CD14-positive monocyte (primary cell): ENCODE measurements around the gene CLEC2B. TPM values are rescaled to one million over a fixed set of nuclear protein-coding genes. Genes with fewer than 3 reads are reported as not detected.

Experiments used
- DNase-seq, 3 donors: peaks; one replicate each; pipeline ENCODE4 v3.0.0-alpha.2; 2011 to 2022
- H2AFZ ChIP-seq: 2 replicates; pipeline ENCODE4 v1.6.0; 2012; ENCODE audit warnings: mild to moderate bottlenecking, low read depth, low read length, inconsistent platforms; ENCODE audit not compliant: insufficient read depth, poor library complexity, severe bottlenecking
- H3K27ac ChIP-seq, 2 donors: 1 replicate in 1 of 2; 2 replicates in 1 of 2; pipeline ENCODE4 v1.5.1; 2012 to 2013; ENCODE audit warnings: low read length in 2 of 2, control low read depth in 1 of 2, inconsistent platforms in 1 of 2, low read depth in 1 of 2, mild to moderate bottlenecking in 1 of 2
- H3K27me3 ChIP-seq, 2 donors: one replicate each; pipeline versions ENCODE4 v1.6.0 to v1.6.1; 2011 to 2013; ENCODE audit warnings: low read length in 2 of 2; ENCODE audit not compliant: control insufficient read depth in 2 of 2, insufficient read depth in 2 of 2
- H3K36me3 ChIP-seq, 2 donors: replicated peaks in 1 of 2; 1 replicate in 1 of 2; 2 replicates in 1 of 2; pipeline versions ENCODE4 v1.5.1 to v1.6.1; 2012 to 2013; ENCODE audit warnings: low read length in 2 of 2, control low read depth in 1 of 2, inconsistent platforms in 1 of 2, mild to moderate bottlenecking in 1 of 2; ENCODE audit not compliant: insufficient read depth in 2 of 2, control insufficient read depth in 1 of 2
- H3K4me1 ChIP-seq, 2 donors: 1 replicate in 1 of 2; 2 replicates in 1 of 2; pipeline versions ENCODE4 v1.5.1 to v1.6.1; 2012 to 2013; ENCODE audit warnings: low read length in 2 of 2, control low read depth in 1 of 2, inconsistent platforms in 1 of 2, mild to moderate bottlenecking in 1 of 2, moderate library complexity in 1 of 2; ENCODE audit not compliant: insufficient read depth in 2 of 2, control insufficient read depth in 1 of 2
- H3K4me2 ChIP-seq: replicated peaks from 2 replicates; pipeline ENCODE3; 2012; ENCODE audit warnings: low read length, moderate library complexity, mild to moderate bottlenecking; ENCODE audit not compliant: poor library complexity, severe bottlenecking; ENCODE audit errors: extremely low read depth
- H3K4me3 ChIP-seq, 3 experiments: fragments of 200-600 bp in 1 of 3; sonication (generic) in 1 of 3; replicated peaks in 1 of 3; 1 replicate in 2 of 3; 2 replicates in 1 of 3; pipeline ENCODE4 v1.5.1; 2011 to 2013; ENCODE audit warnings: low read length in 3 of 3, mild to moderate bottlenecking in 3 of 3, control low read depth in 2 of 3, low read depth in 2 of 3, inconsistent platforms in 1 of 3, moderate library complexity in 1 of 3
- H3K79me2 ChIP-seq: 2 replicates; pipeline ENCODE4 v1.6.0; 2012; ENCODE audit warnings: mild to moderate bottlenecking, control low read depth, inconsistent platforms, low read length, moderate library complexity; ENCODE audit not compliant: insufficient read depth
- H3K9ac ChIP-seq: 2 replicates; pipeline ENCODE4 v1.6.0; 2017; ENCODE audit warnings: low read length, mild to moderate bottlenecking; ENCODE audit not compliant: insufficient read depth, poor library complexity, severe bottlenecking
- H3K9me3 ChIP-seq, 2 donors: replicated peaks in 1 of 2; 1 replicate in 1 of 2; 2 replicates in 1 of 2; pipeline versions ENCODE4 v1.5.1 to v1.6.1; 2012 to 2013; ENCODE audit warnings: low read length in 2 of 2, control low read depth in 1 of 2; ENCODE audit not compliant: control insufficient read depth in 1 of 2, insufficient read depth in 1 of 2
- H4K20me1 ChIP-seq: 2 replicates; pipeline ENCODE4 v1.6.0; 2012; ENCODE audit warnings: mild to moderate bottlenecking, low read length, control low read depth, moderate library complexity; ENCODE audit not compliant: insufficient read depth
- H3K27ac Mint-ChIP-seq, 7 donors: one replicate each; pipeline ENCODE4 v1.8.0; 2020; ENCODE audit warnings: mild to moderate bottlenecking in 7 of 7, mixed read lengths in 7 of 7, moderate library complexity in 6 of 7, inconsistent platforms in 2 of 7
- H3K27me3 Mint-ChIP-seq, 3 donors: one replicate each; pipeline ENCODE4 v1.8.0; 2021 to 2022; ENCODE audit warnings: low read depth in 3 of 3, mild to moderate bottlenecking in 3 of 3, mixed read lengths in 3 of 3, moderate library complexity in 3 of 3, inconsistent platforms in 1 of 3
- H3K36me3 Mint-ChIP-seq, 2 donors: one replicate each; pipeline ENCODE4 v1.8.0; 2020; ENCODE audit warnings: mixed read lengths in 2 of 2, inconsistent platforms in 1 of 2, mild to moderate bottlenecking in 1 of 2
- H3K4me1 Mint-ChIP-seq: one replicate; pipeline ENCODE4 v1.8.0; 2020; ENCODE audit warnings: mild to moderate bottlenecking, mixed read lengths
- H3K4me3 Mint-ChIP-seq, 2 donors: one replicate each; pipeline ENCODE4 v1.8.0; 2020; ENCODE audit warnings: mild to moderate bottlenecking in 2 of 2, mixed read lengths in 2 of 2, moderate library complexity in 1 of 2
- H3K9me3 Mint-ChIP-seq, 7 donors: one replicate each; pipeline ENCODE4 v1.8.0; 2020 to 2022; ENCODE audit warnings: mixed read lengths in 7 of 7, mild to moderate bottlenecking in 6 of 7, moderate library complexity in 6 of 7, inconsistent platforms in 2 of 7
- CTCF ChIP-seq: fragments of 200-600 bp; IDR thresholded peaks from one replicate; pipeline ENCODE4 v1.8.0; 2022; ENCODE audit warnings: antibody characterized with exemption, mild to moderate bottlenecking
- WGBS: methylation state at CpG from one replicate; pipeline ENCODE4 v1.1.5; 2013; ENCODE audit warnings: missing lambda C conversion rate; ENCODE audit not compliant: insufficient coverage; 5-methylcytosine and 5-hydroxymethylcytosine counted together
- intact Hi-C, 2 donors: fragments of 100-400 bp; cut with micrococcal nuclease; formaldehyde crosslinking; loops; one replicate each; pipeline versions ENCODE4 v1.15.0 to v1.15.1; 2023
- polyA plus RNA-seq, 3 donors: library from polyadenylated mRNA; depleted of rRNA in 1 of 3; unstranded in 2 of 3; stranded (reverse) in 1 of 3; fragments of 300-500 nt in 2 of 3; fragments of >200 nt in 1 of 3; fragmentation: Illumina TruSeq in 2 of 3; gene quantifications; 1 replicate in 2 of 3; 2 replicates in 1 of 3; pipeline ENCODE4 v1.2.3, GENCODE V29; 2012 to 2021

The CLEC2B gene
- polyA plus RNA-seq, 3 donors = 52.1 to 80.3 (median 59.4) TPM

- peak overlapping the region in 1 of 3 experiments; percentile 60 for H3K4me3 ChIP-seq
- H3K36me3 Mint-ChIP-seq = no peaks in the 10 kb centered on the region
- WGBS = no CpG with 5 or more reads among the region's 2 CpGs
- no peaks in the 10 kb centered on the region for H3K9me3 Mint-ChIP-seq
- no peaks in the 10 kb centered on the region for H3K27me3 ChIP-seq
- no peak overlapping the region for H2AFZ ChIP-seq
- no peak overlapping the region for H3K9ac ChIP-seq
- peaks cover 42% of the 10 kb centered on the region for H3K4me1 Mint-ChIP-seq
- H3K27ac Mint-ChIP-seq = peak overlapping the region; percentile 70 to 92 (median 87)
- H3K27ac ChIP-seq = peak overlapping the region in 1 of 2 donors; percentile 64
- H3K27me3 Mint-ChIP-seq = peaks cover 0 to 3% (median 0%) of the 10 kb centered on the region in 3 donors
- peak; percentile 60 to 87 (median 82) for DNase-seq
- TF ChIP-seq CTCF = no peak
- peak overlapping the region; percentile 65 for H3K4me2 ChIP-seq
- H3K36me3 ChIP-seq = no peaks in the 10 kb centered on the region
- no peaks in the 10 kb centered on the region for H3K79me2 ChIP-seq
- no peaks in the 10 kb centered on the region for H4K20me1 ChIP-seq
- H3K4me1 ChIP-seq = peaks cover 32 to 43% of the 10 kb centered on the region in 2 donors
- no peaks in the 10 kb centered on the region for H3K9me3 ChIP-seq
- intact Hi-C loops = loop anchor here (5.0 to 10.0 kb wide), 3 partner anchors 58 to 334 kb away; no protein-coding TSS in a partner anchor
- peak overlapping the region in 1 of 2 donors; percentile 80 for H3K4me3 Mint-ChIP-seq
These were observed 58.5 kb downstream of the CLEC2B start for GRCh38 chr12:9810671-9811070.

GRCh38 chr12:9809866-9810265 is 59.3 kb downstream of the CLEC2B start:
- no peaks in the 10 kb centered on the region for H3K9me3 ChIP-seq
- H3K9ac ChIP-seq = no peak overlapping the region
- no peaks in the 10 kb centered on the region for H3K36me3 Mint-ChIP-seq
- no peaks in the 10 kb centered on the region for H3K27me3 ChIP-seq
- H2AFZ ChIP-seq = no peak overlapping the region
- no peaks in the 10 kb centered on the region for H4K20me1 ChIP-seq
- DNase-seq = no peak
- peaks cover 32 to 43% of the 10 kb centered on the region in 2 donors for H3K4me1 ChIP-seq
- H3K4me3 ChIP-seq = peak overlapping the region in 1 of 3 experiments; percentile 60
- H3K27me3 Mint-ChIP-seq = peaks cover 0 to 3% (median 0%) of the 10 kb centered on the region in 3 donors
- no peaks in the 10 kb centered on the region for H3K79me2 ChIP-seq
- H3K4me2 ChIP-seq = peak overlapping the region; percentile 65
- peaks cover 42% of the 10 kb centered on the region for H3K4me1 Mint-ChIP-seq
- no peaks in the 10 kb centered on the region for H3K36me3 ChIP-seq
- intact Hi-C loops = loop anchor here (5.0 to 10.0 kb wide), 3 partner anchors 58 to 335 kb away; no protein-coding TSS in a partner anchor
- peak overlapping the region in 6 of 7 donors; percentile 32 to 92 (median 74) for H3K27ac Mint-ChIP-seq
- H3K4me3 Mint-ChIP-seq = no peak overlapping the region
- peak overlapping the region in 1 of 2 donors; percentile 64 for H3K27ac ChIP-seq
- TF ChIP-seq CTCF = no peak
- no peaks in the 10 kb centered on the region for H3K9me3 Mint-ChIP-seq
